K562 (cell line): ENCODE data around the gene PRRT1. TPM values are rescaled to one million over a fixed set of nuclear protein-coding genes. Genes with fewer than 3 reads are reported as not detected.

ENCODE experiments used
- ATAC-seq: fragments of 200-7000 bp; cut with Tn5 transposase; 3 replicates; pipeline ENCODE4 v1.9.1; 2020; ENCODE audit warnings: moderate library complexity
- BruUV-seq: library from RNA; stranded (reverse); fragments of 400-500 nt; replicated peaks from 2 replicates; lab custom pipeline; 2021; lab: Mats Ljungman, UMichigan
- CTCF ChIA-PET: fragments of 300-600 bp; formaldehyde crosslinking; extraction: SDS; loops from one replicate; lab custom pipeline; 2021; ENCODE audit warnings: low intra/inter-chr PET ratio; lab: Yijun Ruan, JAX
- POLR2A ChIA-PET: fragments of 300-600, 350-650 bp; sonication (Branson Sonifier 250); formaldehyde crosslinking; extraction: SDS; loops from one replicate; lab custom pipeline; 2021; ENCODE audit warnings: antibody characterized with exemption, inconsistent platforms; lab: Yijun Ruan, JAX
- DNase-seq, 4 experiments: peaks; one replicate each; pipeline versions ENCODE4 v3.0.0 to v3.0.0-alpha.2; 2011 to 2018; ENCODE audit warnings: low spot score in 3 of 4, mixed read lengths in 3 of 4; ENCODE audit errors: extremely low read depth in 1 of 4
- FAIRE-seq: peaks from 2 replicates; lab custom pipeline; 2011; peaks lifted over from hg19 to GRCh38; lab: Jason Lieb, UNC
- H2AFZ ChIP-seq: 2 replicates; pipeline ENCODE4 v1.6.0; 2011; ENCODE audit warnings: low read depth, low read length, control low read depth, inconsistent platforms
- H3K27ac ChIP-seq: fragments of 200-600 bp; 3 replicates; pipeline ENCODE4 v1.8.0; 2011; ENCODE audit warnings: low read depth, mild to moderate bottlenecking, control low read depth, inconsistent platforms, low read length, moderate library complexity, mixed read lengths; ENCODE audit errors: extremely low read depth
- H3K27me3 ChIP-seq, 2 experiments: fragments of 300-600 bp in 1 of 2; 2 replicates in 1 of 2; 3 replicates in 1 of 2; pipeline versions ENCODE4 v1.6.0 to v1.8.0; 2011; ENCODE audit warnings: inconsistent platforms in 2 of 2, low read length in 2 of 2, mild to moderate bottlenecking in 1 of 2, mixed read lengths in 1 of 2, moderate library complexity in 1 of 2; ENCODE audit not compliant: control insufficient read depth in 2 of 2, insufficient read depth in 2 of 2
- H3K36me3 ChIP-seq: fragments of 300-600 bp; 3 replicates; pipeline ENCODE4 v1.8.0; 2011; ENCODE audit warnings: mild to moderate bottlenecking, low read length, inconsistent platforms; ENCODE audit not compliant: control insufficient read depth, insufficient read depth
- H3K4me1 ChIP-seq, 2 experiments: fragments of 200-600 bp in 1 of 2; replicated peaks in 1 of 2; 2 replicates in 1 of 2; 3 replicates in 1 of 2; pipeline versions ENCODE4 v1.5.1 to v1.8.0; 2011; ENCODE audit warnings: inconsistent platforms in 2 of 2, low read length in 2 of 2, mild to moderate bottlenecking in 1 of 2, mixed read lengths in 1 of 2, moderate library complexity in 1 of 2; ENCODE audit not compliant: control insufficient read depth in 2 of 2, insufficient read depth in 2 of 2
- H3K4me2 ChIP-seq: 2 replicates; pipeline ENCODE4 v1.6.1; 2011; ENCODE audit warnings: low read length, control low read depth, inconsistent platforms, mixed read lengths; ENCODE audit not compliant: insufficient read depth
- H3K4me3 ChIP-seq: fragments of 200-600 bp; sonication (generic), shearing (Covaris generic); 2 replicates; pipeline ENCODE4 v1.5.1; 2016; ENCODE audit warnings: control low read depth, inconsistent platforms
- H3K79me2 ChIP-seq: fragments of 200-600 bp; 3 replicates; pipeline ENCODE4 v1.8.0; 2011; ENCODE audit warnings: low read length, inconsistent platforms; ENCODE audit not compliant: control insufficient read depth, insufficient read depth
- H3K9ac ChIP-seq, 2 experiments: 2 replicates each; pipeline versions ENCODE4 v1.6.0 to v1.6.1; 2011; ENCODE audit warnings: low read depth in 2 of 2, low read length in 2 of 2, control low read depth in 1 of 2, inconsistent platforms in 1 of 2, mild to moderate bottlenecking in 1 of 2, mixed read lengths in 1 of 2; ENCODE audit not compliant: insufficient read depth in 1 of 2
- H3K9me1 ChIP-seq: one replicate; pipeline ENCODE4 v1.6.0; 2011; ENCODE audit warnings: inconsistent platforms, mild to moderate bottlenecking, low read length, moderate library complexity; ENCODE audit not compliant: control insufficient read depth, insufficient read depth
- H3K9me3 ChIP-seq: replicated peaks from 2 replicates; pipeline ENCODE4 v1.5.1; 2011; ENCODE audit warnings: low read depth, low read length, inconsistent platforms; ENCODE audit not compliant: control insufficient read depth, insufficient read depth
- H4K20me1 ChIP-seq: replicated peaks from 2 replicates; pipeline ENCODE4 v1.6.1; 2011; ENCODE audit warnings: low read length, inconsistent platforms, mixed read lengths; ENCODE audit not compliant: control insufficient read depth, insufficient read depth
- NR3C1 ChIP-seq: sonication (generic); formaldehyde crosslinking; IDR thresholded peaks from 2 replicates; pipeline ENCODE4 v1.8.1; 2022; ENCODE audit warnings: missing genetic modification reagents
- OTX1 ChIP-seq: fragments of 450-650 bp; formaldehyde crosslinking; IDR thresholded peaks from 2 replicates; pipeline ENCODE4 v1.4.0; 2022; ENCODE audit warnings: mild to moderate bottlenecking
- POLR2G ChIP-seq: fragments of 200-400 bp; formaldehyde crosslinking; IDR thresholded peaks from 2 replicates; pipeline ENCODE4 v1.6.1; 2017; ENCODE audit warnings: low read depth, mild to moderate bottlenecking, antibody characterized with exemption, low read length, moderate library complexity
- RBFOX2 ChIP-seq: fragments of 200-400 bp; formaldehyde crosslinking; IDR thresholded peaks from 2 replicates; pipeline ENCODE4 v1.6.1; 2017; ENCODE audit warnings: low read depth, mild to moderate bottlenecking, low read length, moderate library complexity
- TFE3 ChIP-seq: fragments of 450-650 bp; formaldehyde crosslinking; IDR thresholded peaks from 2 replicates; pipeline ENCODE4 v1.4.0; 2020; ENCODE audit warnings: mild to moderate bottlenecking, mixed read lengths
- ZBTB33 ChIP-seq: sonication (generic); formaldehyde crosslinking; IDR thresholded peaks from 2 replicates; pipeline ENCODE4 v1.8.1; 2023; ENCODE audit warnings: mild to moderate bottlenecking, missing genetic modification reagents
- ZNF134 ChIP-seq: fragments of 250-450 bp; sonication (Bioruptor Pico); conservative IDR thresholded peaks from 2 replicates; pipeline ENCODE4 v1.4.0; 2020
- ZNF184 ChIP-seq: sonication (generic); formaldehyde crosslinking; IDR thresholded peaks from 2 replicates; pipeline ENCODE4 v1.5.0; 2020; ENCODE audit warnings: missing genetic modification reagents
- ZNF384 ChIP-seq: IDR thresholded peaks from 2 replicates; pipeline ENCODE4 v1.6.1; 2012; ENCODE audit warnings: low read depth, low read length, improper control_type of control experiment
- ZNF444 ChIP-seq: fragments of 250-450 bp; sonication (Bioruptor Pico); IDR thresholded peaks from 2 replicates; pipeline ENCODE4 v1.4.0; 2020; ENCODE audit warnings: mild to moderate bottlenecking, moderate library complexity
- WGBS: fragments of 100-300 bp; shearing (Covaris generic); methylation state at CpG from one replicate; pipeline ENCODE4 v1.1.6; 2016; ENCODE audit warnings: low coverage, mixed read lengths; ENCODE audit not compliant: insufficient coverage; ENCODE audit errors: missing lambda C conversion rate; 5-methylcytosine and 5-hydroxymethylcytosine counted together
- in situ Hi-C: fragments of 300-500 bp; cut with MboI; formaldehyde crosslinking; loops from 4 replicates; pipeline ENCODE4 v1.15.0; 2018; ENCODE audit warnings: inconsistent platforms, mixed read lengths
- intact Hi-C: fragments of 100-400 bp; cut with micrococcal nuclease; formaldehyde crosslinking; loops from 2 replicates; pipeline ENCODE4 v1.14.2; 2022
- polyA plus RNA-seq, 8 experiments: library from polyadenylated mRNA; depleted of rRNA in 4 of 8; stranded (reverse) in 5 of 8; unstranded in 3 of 8; fragments of >200 nt; fragmentation: Nextera tagmentation in 2 of 8; fragmentation: Illumina TruSeq in 1 of 8; extraction: Ambion mirVana in 2 of 8; extraction: Trizol in 1 of 8; gene quantifications; 2 replicates each; pipeline versions ENCODE4 v1.2.1 to v1.2.3, GENCODE V29; 2011 to 2014; ENCODE audit warnings: inconsistent platforms in 1 of 8, missing spikeins in 1 of 8
- total RNA-seq, 7 experiments: library from RNA; depleted of rRNA in 6 of 7; stranded (reverse); fragments of >200 nt in 6 of 7; fragmentation: Illumina TruSeq in 2 of 7; extraction: Trizol in 2 of 7; gene quantifications; 2 replicates each; pipeline versions ENCODE4 v1.2.1 to v1.2.3, GENCODE V29; 2011 to 2021; ENCODE audit warnings: low replicate concordance in 1 of 7
- TF ChIP-seq, protein P1 (sequence below): sonication (generic); formaldehyde crosslinking; IDR thresholded peaks from 2 replicates; pipeline ENCODE4 v1.8.1; 2023; ENCODE audit warnings: mild to moderate bottlenecking, missing genetic modification reagents

PRRT1 gene
- total and polyA plus RNA-seq, 9 of the 15 experiments (the other 6 are each of a cell fraction or from before 2014, with no cell fraction given), result 0.14 to 3.5 (median 0.41) TPM

- Histone ChIP-seq H3K4me1 (peaks cover 48 to 66% of the 10 kb centered on the region in 2 experiments), H3K9me1 (no peaks in the 10 kb centered on the region), H3K27ac (no peak overlapping the region), H3K27me3 (no peaks in the 10 kb centered on the region), H3K4me2 (no peak overlapping the region), H3K9ac (peak overlapping the region in 1 of 2 experiments; percentile 47; a peak in 1 of 4 replicates), H3K79me2 (peaks cover 39% of the 10 kb centered on the region), H3K9me3 (no peaks in the 10 kb centered on the region), H3K36me3 (peaks cover 62% of the 10 kb centered on the region), H4K20me1 (no peaks in the 10 kb centered on the region), H2AFZ (no peak overlapping the region), H3K4me3 (no peak overlapping the region)
- 0 out of 2 replicates have a peak, but pooled peaks have one; percentile 56 for TF ChIP-seq OTX1 (CRISPR knock-in tag)
- TF ChIP-seq ZNF134, result no peak
- BruUV-seq, result no TSS peak
- no peak for ATAC-seq
- CTCF ChIA-PET, result no interaction called here
- FAIRE-seq, result no peak
- 96% methylated on average over 6 of the region's 6 CpGs for WGBS
- intact Hi-C loops (loop anchor here (10.0 kb wide), 2 partner anchors 346 to 506 kb away; partner anchors contain the start of genes C6orf47, CSNK2B, GPANK1 and HSPA1B), in situ Hi-C loops (no loop called here)
- POLR2A ChIA-PET, result interaction anchor here (0.6 to 1.1 kb wide), 4 partner anchors 10 to 32 kb away, joined by 3 to 4 read pairs (median 4); no protein-coding TSS in a partner anchor
- no peak for DNase-seq
Observed at GRCh38 chr6:32171234-32171633, 19.5 kb upstream of the PRRT1 start.

DNA sequence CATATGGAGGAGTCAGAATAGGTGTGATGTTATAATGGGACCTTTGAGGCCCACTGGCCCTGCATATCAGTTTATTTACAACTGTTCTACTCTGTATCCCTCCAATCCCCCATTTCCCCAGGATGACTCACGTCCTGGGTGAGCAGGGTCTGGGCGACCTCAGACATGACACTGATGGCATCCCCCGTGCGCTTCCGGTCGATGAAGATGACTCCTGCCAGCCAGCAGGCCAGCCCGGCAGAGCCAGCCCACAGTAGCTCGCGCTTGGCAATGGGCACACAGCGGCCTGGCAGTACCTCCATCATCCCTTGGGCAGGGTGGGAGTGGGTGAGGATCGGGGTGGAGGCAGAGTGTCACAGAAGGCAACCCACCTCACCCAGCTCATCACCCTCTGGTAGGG, 18.6 kb upstream of the PRRT1 start:
- 0 out of 4 replicates have a peak overlapping the region, but pooled peaks of 1 of the 2 experiments have one; percentile 2 for H3K9ac ChIP-seq
- no peak for DNase-seq
- TF ChIP-seq ZNF184 (CRISPR knock-in tag), result no peak
- TF ChIP-seq NR3C1 (CRISPR knock-in tag), result no peak
- 0 out of 2 replicates have a peak, but pooled peaks have one; percentile 20 for TF ChIP-seq RBFOX2
- TF ChIP-seq POLR2G, result peak; percentile 43; the same call in 1 of the 2 replicates
- TF ChIP-seq, protein P1, sequence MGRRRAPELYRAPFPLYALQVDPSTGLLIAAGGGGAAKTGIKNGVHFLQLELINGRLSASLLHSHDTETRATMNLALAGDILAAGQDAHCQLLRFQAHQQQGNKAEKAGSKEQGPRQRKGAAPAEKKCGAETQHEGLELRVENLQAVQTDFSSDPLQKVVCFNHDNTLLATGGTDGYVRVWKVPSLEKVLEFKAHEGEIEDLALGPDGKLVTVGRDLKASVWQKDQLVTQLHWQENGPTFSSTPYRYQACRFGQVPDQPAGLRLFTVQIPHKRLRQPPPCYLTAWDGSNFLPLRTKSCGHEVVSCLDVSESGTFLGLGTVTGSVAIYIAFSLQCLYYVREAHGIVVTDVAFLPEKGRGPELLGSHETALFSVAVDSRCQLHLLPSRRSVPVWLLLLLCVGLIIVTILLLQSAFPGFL (CRISPR knock-in tag), result no peak
- TF ChIP-seq ZNF444, result no peak
- no peak for TF ChIP-seq ZBTB33 (CRISPR knock-in tag)
- TF ChIP-seq ZNF384, result no peak
- TF ChIP-seq TFE3 (CRISPR knock-in tag), result no peak
- TF ChIP-seq, all 486 proteins: peak for 2
- intact Hi-C loops, result loop anchor here (10.0 kb wide), 2 partner anchors 345 to 505 kb away; partner anchors contain the start of genes C6orf47, CSNK2B, GPANK1 and HSPA1B
- in situ Hi-C loops, result no loop called here
- peaks cover 51 to 69% of the 10 kb centered on the region in 2 experiments for H3K4me1 ChIP-seq
- ChIA-PET POLR2A (no interaction called here), CTCF (no interaction called here)
- H3K27me3 ChIP-seq, result no peaks in the 10 kb centered on the region
- WGBS, result 84% methylated on average over 11 of the region's 11 CpGs
- no peak for ATAC-seq
- H2AFZ ChIP-seq, result no peak overlapping the region
- H3K9me3 ChIP-seq, result no peaks in the 10 kb centered on the region
- H3K4me3 ChIP-seq, result no peak overlapping the region
- H3K4me2 ChIP-seq, result no peak overlapping the region
- BruUV-seq, result no TSS peak
- H3K79me2 ChIP-seq, result peaks cover 32% of the 10 kb centered on the region
- H3K27ac ChIP-seq, result no peak overlapping the region; the same call in 2 of the 3 replicates
- no peaks in the 10 kb centered on the region for H4K20me1 ChIP-seq
- no peaks in the 10 kb centered on the region for H3K9me1 ChIP-seq
- peaks cover 69% of the 10 kb centered on the region for H3K36me3 ChIP-seq
- FAIRE-seq, result no peak
